Neuronal stem cell (in vitro differentiated cells): Measurements from ENCODE around the gene CACNA1C.
A peak's percentile ranks its signal among the peaks of the same experiment; 100 is the strongest.

Experiments
- DNase-seq: peaks from one replicate; pipeline ENCODE4 v3.0.0-alpha.2; 2013; ENCODE audit warnings: low spot score
- H2AFZ ChIP-seq: one replicate; pipeline ENCODE4 v1.6.1; 2013; ENCODE audit warnings: mild to moderate bottlenecking, low read length, inconsistent platforms
- H2AK5ac ChIP-seq: 2 replicates; pipeline ENCODE4 v1.6.1; 2013; ENCODE audit warnings: low read depth, mild to moderate bottlenecking, inconsistent platforms, low read length, moderate library complexity, mixed read lengths
- H2BK120ac ChIP-seq: 2 replicates; pipeline ENCODE4 v1.6.1; 2013; ENCODE audit warnings: low read depth, mild to moderate bottlenecking, inconsistent platforms, low read length, moderate library complexity, mixed read lengths
- H2BK12ac ChIP-seq: one replicate; pipeline ENCODE4 v1.6.1; 2013; ENCODE audit warnings: low read length, inconsistent platforms
- H2BK15ac ChIP-seq: 2 replicates; pipeline ENCODE4 v1.6.1; 2013; ENCODE audit warnings: mild to moderate bottlenecking, low read length, inconsistent platforms, mixed read lengths
- H2BK5ac ChIP-seq: one replicate; pipeline ENCODE4 v1.6.1; 2013; ENCODE audit warnings: inconsistent platforms, mild to moderate bottlenecking, low read length, moderate library complexity
- H3K14ac ChIP-seq: one replicate; pipeline ENCODE4 v1.6.1; 2013; ENCODE audit warnings: low read length, inconsistent platforms
- H3K18ac ChIP-seq: 2 replicates; pipeline ENCODE4 v1.6.1; 2013; ENCODE audit warnings: low read length, inconsistent platforms
- H3K23ac ChIP-seq: 2 replicates; pipeline ENCODE4 v1.6.1; 2013; ENCODE audit warnings: low read depth, mild to moderate bottlenecking, mixed read lengths, low read length, inconsistent platforms; ENCODE audit not compliant: poor library complexity
- H3K27ac ChIP-seq: replicated peaks from 3 replicates; pipeline ENCODE4 v1.5.1; 2013; ENCODE audit warnings: low read length, inconsistent platforms
- H3K27me3 ChIP-seq, 3 experiments: 2 replicates each; pipeline ENCODE4 v1.6.1; 2013; ENCODE audit warnings: low read length in 3 of 3, mild to moderate bottlenecking in 2 of 3, inconsistent platforms in 1 of 3, low read depth in 1 of 3, mixed read lengths in 1 of 3, moderate library complexity in 1 of 3; ENCODE audit not compliant: control insufficient read depth in 3 of 3, insufficient read depth in 3 of 3
- H3K36me3 ChIP-seq, 2 donors: replicated peaks in 1 of 2; 2 replicates each; pipeline ENCODE4 v1.6.1; 2013; ENCODE audit warnings: low read length in 2 of 2; ENCODE audit not compliant: control insufficient read depth in 2 of 2, insufficient read depth in 2 of 2
- H3K4ac ChIP-seq: 2 replicates; pipeline ENCODE4 v1.6.1; 2013; ENCODE audit warnings: inconsistent platforms, mild to moderate bottlenecking, low read length, moderate library complexity
- H3K4me1 ChIP-seq, 2 donors: 1 replicate in 1 of 2; 2 replicates in 1 of 2; pipeline ENCODE4 v1.6.1; 2013; ENCODE audit warnings: low read length in 2 of 2, low read depth in 1 of 2; ENCODE audit not compliant: control insufficient read depth in 2 of 2, insufficient read depth in 1 of 2
- H3K4me2 ChIP-seq: one replicate; pipeline ENCODE4 v1.6.1; 2013; ENCODE audit warnings: mild to moderate bottlenecking, low read length, inconsistent platforms; ENCODE audit not compliant: insufficient read depth, poor library complexity, severe bottlenecking
- H3K4me3 ChIP-seq, 2 donors: 2 replicates each; pipeline ENCODE4 v1.5.1; 2013; ENCODE audit warnings: low read length in 2 of 2, mild to moderate bottlenecking in 2 of 2, inconsistent platforms in 1 of 2, moderate library complexity in 1 of 2
- H3K79me1 ChIP-seq: one replicate; pipeline ENCODE4 v1.6.1; 2013; ENCODE audit warnings: low read depth, mild to moderate bottlenecking, inconsistent platforms, low read length, moderate library complexity
- H3K9ac ChIP-seq: one replicate; pipeline ENCODE4 v1.6.1; 2013; ENCODE audit warnings: mild to moderate bottlenecking, low read depth, low read length, inconsistent platforms; ENCODE audit not compliant: poor library complexity
- H3K9me3 ChIP-seq, 2 donors: replicated peaks in 1 of 2; 2 replicates each; pipeline versions ENCODE3 to v1.6.1; 2013; ENCODE audit warnings: low read length in 2 of 2, mild to moderate bottlenecking in 2 of 2, inconsistent platforms in 1 of 2, low read depth in 1 of 2, mixed read lengths in 1 of 2, moderate library complexity in 1 of 2; ENCODE audit not compliant: control insufficient read depth in 2 of 2, insufficient read depth in 1 of 2
- H4K8ac ChIP-seq: one replicate; pipeline ENCODE4 v1.6.1; 2013; ENCODE audit warnings: low read depth, mild to moderate bottlenecking, inconsistent platforms, low read length, moderate library complexity
- H4K91ac ChIP-seq: one replicate; pipeline ENCODE4 v1.6.1; 2013; ENCODE audit warnings: low read length, low read depth, mild to moderate bottlenecking, inconsistent platforms; ENCODE audit not compliant: poor library complexity
- WGBS, 2 donors: extraction: QIAGEN DNeasy Blood & Tissue Kit; methylation state at CpG; one replicate each; pipeline ENCODE4 v1.1.7; 2013; ENCODE audit warnings: missing lambda C conversion rate in 2 of 2, mixed read lengths in 1 of 2; ENCODE audit not compliant: insufficient read length in 2 of 2, insufficient replicate concordance in 1 of 2; ENCODE audit errors: extremely low coverage in 2 of 2; 5-methylcytosine and 5-hydroxymethylcytosine counted together

Gene CACNA1C

GRCh38 chr12:2483713-2484112 lies 430.9 kb downstream of the CACNA1C start:
- H3K4me3 ChIP-seq, result no peak overlapping the region
- H3K18ac ChIP-seq, result no peak overlapping the region
- H3K9ac ChIP-seq, result no peak overlapping the region
- H3K4me2 ChIP-seq, result no peak overlapping the region
- H2BK12ac ChIP-seq, result no peak overlapping the region
- H2AFZ ChIP-seq, result no peak overlapping the region
- H3K27me3 ChIP-seq, result peaks cover 0 to 14% (median 0%) of the 10 kb centered on the region in 3 experiments
- no peak overlapping the region for H4K8ac ChIP-seq
- no peak overlapping the region for H2BK5ac ChIP-seq
- H3K27ac ChIP-seq, result no peak overlapping the region
- H3K23ac ChIP-seq, result no peak overlapping the region
- no peak overlapping the region for H2BK120ac ChIP-seq
- H4K91ac ChIP-seq, result no peak overlapping the region
- no peak overlapping the region for H2AK5ac ChIP-seq
- no peak overlapping the region for H3K4ac ChIP-seq
- H2BK15ac ChIP-seq, result no peak overlapping the region
- H3K4me1 ChIP-seq, result no peaks in the 10 kb centered on the region
- H3K79me1 ChIP-seq, result no peaks in the 10 kb centered on the region
- H3K14ac ChIP-seq, result no peak overlapping the region
- DNase-seq, result no peak
- no CpG with 5 or more reads among the region's 3 CpGs for WGBS, 2 donors
- H3K36me3 ChIP-seq, result no peaks in the 10 kb centered on the region
- H3K9me3 ChIP-seq, result no peaks in the 10 kb centered on the region

- H3K4me3 ChIP-seq, result no peak overlapping the region
- no peak overlapping the region for H2BK15ac ChIP-seq
- H2BK12ac ChIP-seq, result no peak overlapping the region
- H3K14ac ChIP-seq, result no peak overlapping the region
- no peaks in the 10 kb centered on the region for H3K36me3 ChIP-seq
- no peak overlapping the region for H3K4ac ChIP-seq
- H4K8ac ChIP-seq, result no peak overlapping the region
- H2AFZ ChIP-seq, result no peak overlapping the region
- no peak overlapping the region for H3K9ac ChIP-seq
- DNase-seq, result no peak
- H2BK5ac ChIP-seq, result no peak overlapping the region
- H3K9me3 ChIP-seq, result no peaks in the 10 kb centered on the region
- H2BK120ac ChIP-seq, result no peak overlapping the region
- H4K91ac ChIP-seq, result no peak overlapping the region
- no peak overlapping the region for H3K18ac ChIP-seq
- no peak overlapping the region for H3K23ac ChIP-seq
- H3K4me2 ChIP-seq, result no peak overlapping the region
- H2AK5ac ChIP-seq, result no peak overlapping the region
- no peaks in the 10 kb centered on the region for H3K79me1 ChIP-seq
- peaks cover 0 to 14% (median 0%) of the 10 kb centered on the region in 3 experiments for H3K27me3 ChIP-seq
- WGBS, 2 donors, result no CpG with 5 or more reads among the region's 13 CpGs
- H3K4me1 ChIP-seq, result no peaks in the 10 kb centered on the region
- no peak overlapping the region for H3K27ac ChIP-seq
These were observed 431.5 kb downstream of the CACNA1C start for GRCh38 chr12:2484141-2484776.

GRCh38 chr12:2485681-2486080 lies 432.9 kb downstream of the CACNA1C start:
- H3K36me3 ChIP-seq, result no peaks in the 10 kb centered on the region
- H3K79me1 ChIP-seq, result no peaks in the 10 kb centered on the region
- no peak overlapping the region for H3K27ac ChIP-seq
- no peak overlapping the region for H3K9ac ChIP-seq
- H4K91ac ChIP-seq, result no peak overlapping the region
- peaks cover 0 to 23% (median 0%) of the 10 kb centered on the region in 3 experiments for H3K27me3 ChIP-seq
- no peak overlapping the region for H2AK5ac ChIP-seq
- no peaks in the 10 kb centered on the region for H3K9me3 ChIP-seq
- no peak overlapping the region for H3K4me2 ChIP-seq
- H2BK5ac ChIP-seq, result no peak overlapping the region
- H3K14ac ChIP-seq, result peak overlapping the region; percentile 0
- no peaks in the 10 kb centered on the region for H3K4me1 ChIP-seq
- no peak overlapping the region for H3K18ac ChIP-seq
- H2AFZ ChIP-seq, result no peak overlapping the region
- WGBS, 2 donors, result no CpG with 5 or more reads among the region's 7 CpGs
- H3K4ac ChIP-seq, result no peak overlapping the region
- no peak overlapping the region for H2BK12ac ChIP-seq
- H3K23ac ChIP-seq, result no peak overlapping the region
- H2BK120ac ChIP-seq, result no peak overlapping the region
- H3K4me3 ChIP-seq, result peak overlapping the region in 1 of 2 donors; percentile 51
- DNase-seq, result no peak
- no peak overlapping the region for H4K8ac ChIP-seq
- no peak overlapping the region for H2BK15ac ChIP-seq

GRCh38 chr12:2486796-2487195 lies 434.0 kb downstream of the CACNA1C start:
- Histone ChIP-seq H3K18ac (no peak overlapping the region), H3K4me1 (no peaks in the 10 kb centered on the region), H2BK12ac (no peak overlapping the region), H3K4me3 (no peak overlapping the region), H2AK5ac (no peak overlapping the region), H3K14ac (no peak overlapping the region), H3K4ac (no peak overlapping the region), H2BK5ac (no peak overlapping the region), H3K27ac (no peak overlapping the region), H3K23ac (no peak overlapping the region), H3K79me1 (no peaks in the 10 kb centered on the region), H3K9me3 (no peaks in the 10 kb centered on the region), H3K36me3 (no peaks in the 10 kb centered on the region), H3K4me2 (no peak overlapping the region), H3K27me3 (peaks cover 0 to 27% (median 0%) of the 10 kb centered on the region in 3 experiments), H2AFZ (no peak overlapping the region), H4K8ac (no peak overlapping the region), H4K91ac (no peak overlapping the region), H2BK120ac (no peak overlapping the region), H3K9ac (no peak overlapping the region), H2BK15ac (no peak overlapping the region)
- DNase-seq, result no peak
- WGBS, 2 donors, result no CpG with 5 or more reads among the region's 5 CpGs
